ENCODE results near the gene EMD.

The EMD gene

GRCh38 chrX:154412468-154412867 is 33.4 kb downstream of the EMD start:
- in situ Hi-C loops (cut with MboI; ENCODE audit: low sequenced_read_pairs) = no loop called here

GRCh38 chrX:154413142-154413541 is 34.0 kb downstream of the EMD start:
- in situ Hi-C loops (cut with MboI; ENCODE audit: low sequenced_read_pairs) = no loop called here

GRCh38 chrX:154417157-154417556 is 38.1 kb downstream of the EMD start:
- in situ Hi-C loops (cut with MboI; ENCODE audit: low sequenced_read_pairs) = no loop called here

- in situ Hi-C loops (cut with MboI; ENCODE audit: low sequenced_read_pairs) = no loop called here
These were observed 40.1 kb downstream of the EMD start for GRCh38 chrX:154419189-154419588.

- in situ Hi-C loops (cut with MboI; ENCODE audit: low sequenced_read_pairs) = no loop called here
These were observed 40.8 kb downstream of the EMD start for GRCh38 chrX:154419688-154420401.

- in situ Hi-C loops (cut with MboI; ENCODE audit: low sequenced_read_pairs) = no loop called here
These were observed 41.3 kb downstream of the EMD start for GRCh38 chrX:154420402-154420756.

- in situ Hi-C loops (cut with MboI; ENCODE audit: low sequenced_read_pairs) = no loop called here
These were observed 48.0 kb downstream of the EMD start for GRCh38 chrX:154426916-154427770.

- in situ Hi-C loops (cut with MboI; ENCODE audit: low sequenced_read_pairs) = no loop called here
These were observed 49.4 kb downstream of the EMD start, which contains the start of gene ATP6AP1 for GRCh38 chrX:154428176-154429171. ATP6AP1 (plus strand) TSS chrX:154428677; CDS start chrX:154428693, 16 bp downstream.

GRCh38 chrX:154429711-154430110 is 50.6 kb downstream of the EMD start:
- in situ Hi-C loops (cut with MboI; ENCODE audit: low sequenced_read_pairs) = no loop called here

- in situ Hi-C loops (cut with MboI; ENCODE audit: low sequenced_read_pairs) = no loop called here
These were observed 51.4 kb downstream of the EMD start for GRCh38 chrX:154430479-154430878.

- in situ Hi-C loops (cut with MboI; ENCODE audit: low sequenced_read_pairs) = no loop called here
These were observed 51.8 kb downstream of the EMD start for GRCh38 chrX:154430916-154431315.
